GM19238 (cell line): ENCODE results near the gene OCA2.

ENCODE experiments used
- DNase-seq: peaks from one replicate; pipeline ENCODE4 v3.0.0; 2011; ENCODE audit warnings: low spot score; ENCODE audit not compliant: insufficient read length

OCA2 gene

DNA sequence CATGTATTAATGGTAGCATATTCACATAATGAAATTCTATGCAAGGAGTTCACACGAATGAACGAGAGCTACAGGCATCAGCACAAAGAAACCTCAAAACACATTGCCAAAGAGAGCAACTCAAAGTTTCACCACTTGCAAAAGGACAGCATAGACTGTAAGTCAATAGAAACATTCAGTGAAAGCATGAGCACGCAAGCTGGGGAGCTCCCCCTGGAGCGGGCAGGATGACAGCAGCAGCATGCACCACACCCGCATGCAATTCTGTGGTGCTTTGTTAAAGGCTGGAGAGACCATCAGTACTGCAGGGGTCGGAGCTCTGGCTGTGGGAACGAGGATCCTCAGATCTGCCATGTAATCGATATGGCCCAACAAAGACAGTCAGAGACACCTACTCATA lies 18.7 kb downstream of the OCA2 start:
- DNase-seq = no peak

DNA sequence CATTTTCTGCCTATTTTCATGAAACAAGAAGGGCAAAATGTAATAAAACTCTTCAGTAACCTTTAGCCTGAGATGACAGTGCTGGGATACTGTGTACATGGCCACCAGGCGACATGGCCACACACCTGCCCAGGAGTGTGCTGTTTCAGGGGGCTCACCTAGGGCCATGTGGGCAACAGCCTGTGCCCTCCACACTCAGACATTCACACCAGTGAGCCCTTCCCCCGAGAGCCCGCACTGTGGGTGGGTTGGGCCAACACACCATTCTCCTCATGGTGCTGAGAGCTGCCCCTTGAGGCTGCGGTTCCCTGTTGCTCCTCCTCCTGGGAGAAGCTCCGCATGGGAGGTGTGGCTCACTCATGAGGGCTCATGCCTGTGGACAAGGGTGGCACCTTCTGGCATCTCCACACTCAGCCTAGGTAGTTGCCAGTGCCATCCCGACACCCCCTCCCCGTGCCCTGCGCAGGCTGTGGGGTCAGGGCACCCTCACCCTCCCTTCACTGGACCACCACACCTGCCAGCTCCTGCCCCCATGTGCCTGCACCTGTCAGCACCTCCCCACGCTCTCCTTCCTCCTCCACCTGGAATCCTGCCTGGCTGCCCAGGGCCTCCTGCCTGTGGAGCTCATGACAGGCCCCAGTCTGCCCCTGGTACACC lies 19.7 kb downstream of the OCA2 start:
- DNase-seq = no peak

DNA sequence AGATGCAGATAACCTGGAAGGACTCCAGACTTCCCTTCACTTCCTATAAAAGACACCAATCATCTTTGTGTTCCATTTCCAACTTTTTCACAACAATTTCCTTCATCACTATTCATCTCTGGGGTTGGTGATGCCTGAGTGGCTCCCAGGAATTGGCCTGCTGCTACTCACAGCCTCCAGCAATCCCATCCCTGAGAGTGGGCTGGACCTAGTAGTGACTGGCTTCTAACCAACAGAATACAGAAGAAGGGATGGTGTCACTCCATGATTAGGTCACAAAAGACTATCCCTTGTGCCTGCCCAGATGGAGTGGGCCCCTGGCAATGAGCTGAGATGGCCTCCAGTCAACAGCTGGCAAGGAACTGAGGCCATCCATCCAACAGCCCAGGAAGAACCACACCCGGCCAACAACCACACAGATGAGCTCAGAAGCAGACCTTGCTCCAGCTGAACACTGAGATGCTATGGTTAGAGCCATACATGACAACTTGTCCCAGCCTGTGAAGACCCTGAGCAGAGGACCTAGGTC lies 20.9 kb downstream of the OCA2 start:
- DNase-seq = no peak

DNA sequence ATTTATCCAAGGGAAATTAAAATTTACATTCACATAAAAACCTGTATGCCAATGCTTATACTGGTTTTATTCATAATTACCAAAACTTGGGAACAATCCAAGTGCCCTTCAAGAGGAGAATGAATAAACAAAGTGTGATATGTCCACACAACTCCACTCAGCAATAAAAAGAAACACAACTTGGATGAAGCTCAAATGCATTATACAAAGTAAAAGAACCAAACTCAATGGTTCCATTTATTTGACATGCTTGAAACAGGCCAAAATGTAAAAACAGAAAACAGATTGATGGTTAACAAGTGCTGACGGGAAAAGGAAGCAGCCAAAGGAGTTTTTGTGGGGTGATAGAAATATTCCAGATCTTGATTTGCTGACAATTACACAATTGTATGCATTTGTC lies 23.5 kb downstream of the OCA2 start:
- no peak for DNase-seq

DNA sequence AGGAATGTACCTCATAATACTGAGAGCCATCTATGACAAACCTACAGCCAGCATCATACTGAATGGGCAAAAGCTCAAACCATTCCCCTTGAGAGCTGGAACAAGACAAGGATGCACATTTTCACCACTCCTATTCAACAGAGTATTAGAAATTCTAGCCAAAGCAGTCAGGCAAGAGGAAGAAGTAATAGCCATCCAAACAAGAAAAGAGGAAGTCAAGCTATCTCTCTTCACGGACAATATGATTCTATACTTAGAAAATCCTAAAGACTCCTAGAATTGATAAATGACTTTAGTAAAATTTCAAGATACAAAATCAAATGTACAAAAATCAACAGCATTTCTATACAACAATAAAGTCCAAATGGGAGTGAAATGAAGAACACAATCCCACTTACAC lies 30.2 kb downstream of the OCA2 start:
- no peak for DNase-seq

DNA sequence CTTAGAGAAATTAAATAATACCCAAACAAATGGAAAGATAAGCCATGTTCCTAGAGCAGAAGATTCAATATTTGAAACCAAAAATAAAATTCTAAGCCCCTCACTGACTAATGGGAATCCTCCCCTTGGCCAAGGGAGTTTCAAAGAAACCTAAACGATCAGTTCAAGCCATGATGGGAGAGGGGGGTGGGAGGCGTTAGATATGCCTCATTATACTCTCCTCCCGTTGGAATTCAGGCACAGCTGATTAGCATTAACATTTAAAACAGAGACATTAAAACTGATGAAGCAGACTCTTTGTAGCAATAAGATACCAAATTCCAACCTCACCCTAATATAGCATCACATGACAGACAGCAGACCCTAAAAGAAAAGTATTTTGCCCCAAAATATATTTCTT lies 32.9 kb downstream of the OCA2 start:
- no peak for DNase-seq

DNA sequence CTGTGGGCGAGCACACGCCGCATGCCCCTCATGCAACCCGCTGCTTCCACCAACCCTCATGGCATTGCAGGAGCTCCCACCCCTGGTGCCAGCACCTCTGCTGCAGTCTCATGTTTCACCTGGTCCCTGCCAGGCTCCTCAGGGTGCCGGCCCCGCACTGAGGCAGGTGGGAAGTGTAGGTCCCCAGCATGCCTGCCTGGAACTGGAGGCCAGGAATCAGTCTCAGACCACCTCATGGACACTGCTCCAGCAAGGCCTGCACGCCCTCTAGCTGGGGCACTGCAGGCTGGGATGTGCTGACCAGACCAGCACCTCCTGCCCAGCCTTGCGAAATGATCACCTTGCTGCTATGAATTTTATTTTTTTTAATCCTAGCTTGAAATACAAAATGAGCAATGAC lies 39.1 kb downstream of the OCA2 start:
- DNase-seq = no peak

DNA sequence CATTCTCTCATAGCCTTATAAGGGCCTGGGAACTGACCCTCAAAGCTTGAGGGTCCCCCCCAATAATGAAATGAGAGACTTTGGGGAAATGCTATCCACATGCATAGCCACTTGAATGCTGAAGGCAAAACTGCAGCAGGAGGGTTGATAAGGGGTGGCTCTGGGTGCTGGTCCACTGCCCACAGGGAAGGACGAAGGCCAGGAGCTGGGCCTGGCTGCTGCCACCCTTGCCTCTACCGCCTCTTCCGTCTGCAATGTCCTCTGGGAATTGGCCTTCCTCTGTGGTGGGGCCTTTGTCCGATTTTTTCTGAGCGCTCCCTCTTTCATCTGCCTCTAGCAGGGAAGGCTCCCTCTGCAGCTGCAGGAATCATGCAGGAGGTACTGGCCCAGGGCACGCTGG lies 41.0 kb downstream of the OCA2 start:
- no peak for DNase-seq

DNA sequence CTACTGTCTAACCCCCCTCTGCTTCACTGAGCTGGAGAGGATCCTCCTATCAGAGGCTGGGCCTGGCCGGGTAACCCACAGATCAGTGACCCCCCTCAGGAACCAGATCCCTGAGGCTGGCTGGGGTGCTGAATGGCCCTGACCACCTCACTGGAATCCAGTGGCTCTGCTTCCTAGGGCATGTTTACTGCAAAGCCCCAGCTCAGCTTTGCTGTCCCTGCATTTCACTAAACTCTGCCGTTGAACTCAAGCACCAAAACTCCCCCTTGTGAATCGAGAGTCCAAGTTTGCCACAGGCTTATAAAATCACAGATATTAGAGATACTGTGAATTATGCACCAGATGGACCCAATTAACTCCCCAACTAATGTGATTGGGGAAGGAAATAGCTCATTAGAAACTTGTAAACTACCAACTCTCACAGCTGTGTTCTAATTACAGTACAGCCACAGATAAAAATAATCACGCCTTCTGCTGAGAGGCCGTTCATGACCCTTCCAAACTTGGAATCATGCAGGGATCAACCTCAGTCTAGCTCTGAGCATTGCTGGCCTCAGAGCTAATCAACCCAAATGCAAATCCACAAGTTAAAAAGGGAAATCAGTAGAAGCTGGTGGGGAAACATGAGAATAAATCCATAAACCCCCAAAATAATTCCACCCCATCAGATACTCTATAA lies 47.0 kb downstream of the OCA2 start:
- DNase-seq = no peak

DNA sequence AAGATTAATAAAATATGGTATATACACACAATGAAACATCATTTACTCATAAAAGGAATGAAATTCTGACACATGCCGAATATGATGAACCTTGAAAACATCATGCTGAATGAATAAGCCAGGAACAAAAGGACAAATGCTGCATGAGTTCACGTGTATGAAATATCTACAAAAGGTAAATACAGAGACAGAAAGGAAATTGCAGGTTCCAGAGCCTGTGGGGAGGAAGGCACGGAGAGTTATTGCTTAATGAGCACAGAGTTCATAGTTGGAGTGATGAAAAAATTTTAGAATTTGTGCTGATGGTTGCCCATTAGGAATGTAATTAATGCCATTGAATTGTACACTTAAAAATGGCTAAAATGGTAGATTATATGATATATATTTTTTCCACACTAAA lies 49.5 kb downstream of the OCA2 start:
- no peak for DNase-seq

DNA sequence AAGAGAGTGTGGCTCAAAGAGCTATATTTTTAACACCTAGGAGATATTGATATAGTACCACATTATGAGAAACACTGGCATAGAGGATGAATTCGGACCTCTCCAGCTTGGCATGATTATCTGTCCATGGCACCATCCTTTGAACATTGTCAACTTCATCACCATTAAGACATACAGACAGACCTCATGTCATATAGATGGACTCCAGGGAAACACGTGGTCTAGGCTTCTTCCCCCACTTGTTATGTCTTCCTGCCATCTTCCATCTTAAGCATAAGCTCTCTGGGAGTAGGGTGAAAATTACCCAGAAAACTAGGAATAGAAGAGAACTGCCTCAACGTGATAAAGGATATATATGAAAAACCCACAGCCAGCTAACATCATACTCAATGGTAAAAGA lies 51.8 kb downstream of the OCA2 start:
- no peak for DNase-seq

DNA sequence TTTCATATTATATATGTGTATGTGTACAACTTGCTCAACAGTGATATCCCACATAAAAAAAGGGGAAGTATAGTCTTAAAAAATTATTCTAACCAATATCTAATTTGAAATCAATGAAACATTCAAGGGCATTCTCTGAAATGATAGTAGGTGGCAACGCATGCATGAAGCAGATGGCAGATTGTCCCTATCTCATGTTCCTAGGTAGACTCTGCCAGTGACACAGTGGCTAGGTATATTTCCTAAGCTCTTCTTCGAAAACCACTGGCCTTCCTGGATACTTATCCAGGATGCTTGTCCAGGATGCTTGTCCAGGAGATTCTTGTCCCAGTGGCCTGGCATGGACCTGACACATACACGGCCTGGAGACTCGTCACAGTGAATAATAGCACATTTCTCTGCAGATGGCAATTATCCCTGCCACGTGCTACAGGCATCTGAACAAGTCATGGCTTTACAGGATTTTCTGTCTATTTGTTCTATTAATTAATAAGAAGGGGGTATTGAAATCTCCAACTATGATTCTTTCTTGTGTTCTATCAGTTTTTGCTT lies 54.9 kb downstream of the OCA2 start:
- DNase-seq = no peak

DNA sequence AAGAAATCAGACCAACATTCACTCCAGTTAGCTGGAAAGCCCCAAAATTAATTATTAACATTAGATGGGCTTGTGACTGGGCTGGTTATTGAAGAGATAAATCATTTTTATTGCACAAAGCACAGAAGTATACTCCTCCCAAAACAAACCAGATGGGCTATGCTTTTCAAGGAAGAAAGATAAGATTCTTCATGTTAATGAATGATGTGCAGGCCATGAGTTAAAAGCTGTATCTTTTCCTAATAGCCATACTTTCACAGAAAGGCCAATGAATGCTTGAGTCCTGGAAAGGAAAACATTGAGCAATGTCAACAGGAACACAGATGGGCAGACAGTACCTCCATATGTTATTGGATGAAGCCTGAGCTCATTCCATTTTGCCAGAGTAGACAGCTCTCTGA lies 55.4 kb downstream of the OCA2 start:
- no peak for DNase-seq

DNA sequence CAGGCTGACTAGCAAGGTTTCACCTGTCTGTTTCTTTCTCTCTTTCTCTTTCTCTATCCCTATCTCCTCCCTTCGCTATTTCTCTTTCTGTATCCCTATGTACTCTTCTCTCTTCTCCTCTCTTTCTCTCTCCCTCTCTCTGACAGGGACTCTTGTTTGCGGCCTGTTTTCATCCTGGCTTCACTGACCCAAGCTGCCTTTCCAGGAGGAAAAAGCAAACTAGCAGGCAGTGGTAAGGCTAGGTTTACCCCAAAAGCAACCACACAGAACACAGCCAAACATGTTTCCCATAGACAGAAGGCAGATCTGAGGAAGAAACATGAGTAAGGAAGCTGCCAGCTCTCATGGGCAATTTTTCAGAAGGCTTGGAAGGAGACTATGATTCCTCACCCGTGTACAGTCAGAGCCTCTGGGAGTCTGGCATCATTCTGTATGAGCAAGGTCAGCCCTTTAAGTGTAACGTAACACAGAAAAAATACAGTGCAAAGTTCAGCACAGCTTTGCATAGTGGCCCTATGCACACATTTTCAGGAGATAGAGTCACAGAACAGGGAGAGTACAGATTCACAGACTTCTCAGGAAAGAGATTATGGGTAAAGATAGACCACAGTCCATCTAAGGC lies 61.0 kb downstream of the OCA2 start:
- no peak for DNase-seq

DNA sequence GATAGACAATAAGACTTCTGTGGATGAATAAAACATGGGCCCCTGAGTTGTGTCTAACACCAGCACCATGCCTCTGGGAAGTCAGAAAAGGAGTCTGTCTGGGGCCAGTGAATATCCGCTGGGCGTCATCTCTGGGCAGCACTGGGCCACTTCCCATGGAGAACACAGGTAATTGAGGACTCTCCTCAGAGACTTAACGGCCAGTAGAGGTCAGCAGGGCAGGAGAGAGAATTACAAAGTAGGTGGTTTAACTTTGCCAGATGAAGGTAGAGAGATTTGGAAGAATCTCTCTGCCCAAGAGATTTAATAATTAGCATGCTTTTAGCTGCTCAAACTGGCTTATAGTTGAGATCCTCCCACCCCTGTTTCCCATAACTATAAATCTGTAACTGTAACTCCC lies 65.7 kb downstream of the OCA2 start:
- DNase-seq = no peak

DNA sequence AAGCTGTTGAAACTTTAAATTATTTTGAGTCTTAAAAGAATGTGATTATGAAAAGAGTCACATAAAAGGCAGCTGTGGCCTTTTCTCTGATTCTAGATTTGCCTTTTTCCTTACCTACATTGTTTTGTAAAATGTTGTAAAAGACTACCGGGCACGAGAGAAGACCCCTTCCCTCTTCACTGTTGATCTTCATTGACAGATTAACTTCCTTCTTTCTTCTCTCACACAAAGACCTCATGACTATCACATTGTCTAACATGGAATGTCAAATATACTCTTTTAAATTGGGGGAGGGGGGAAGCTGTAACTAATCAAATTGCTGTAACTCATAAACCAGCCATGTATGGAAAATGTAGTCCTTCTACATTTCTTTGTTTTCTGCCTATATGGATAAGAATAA lies 68.3 kb downstream of the OCA2 start:
- DNase-seq = no peak

DNA sequence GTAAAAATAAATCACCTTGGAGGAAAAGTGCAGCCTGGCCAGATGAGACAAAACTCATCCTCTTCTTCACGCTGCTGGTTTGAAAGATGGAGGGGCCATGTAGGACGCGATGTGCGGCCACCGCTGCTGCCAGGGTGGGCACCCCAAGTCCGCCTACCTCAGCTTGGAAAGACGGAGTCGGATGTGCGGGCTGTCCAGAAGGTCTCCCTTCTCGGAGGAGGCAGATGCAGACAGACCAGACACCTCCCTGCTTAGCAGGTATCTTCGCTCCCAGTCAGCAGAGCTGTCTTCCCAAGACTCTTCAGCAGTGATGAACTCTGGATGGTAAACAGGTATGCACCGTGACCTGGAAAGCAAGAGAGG lies 71.4 kb downstream of the OCA2 start:
- no peak for DNase-seq

DNA sequence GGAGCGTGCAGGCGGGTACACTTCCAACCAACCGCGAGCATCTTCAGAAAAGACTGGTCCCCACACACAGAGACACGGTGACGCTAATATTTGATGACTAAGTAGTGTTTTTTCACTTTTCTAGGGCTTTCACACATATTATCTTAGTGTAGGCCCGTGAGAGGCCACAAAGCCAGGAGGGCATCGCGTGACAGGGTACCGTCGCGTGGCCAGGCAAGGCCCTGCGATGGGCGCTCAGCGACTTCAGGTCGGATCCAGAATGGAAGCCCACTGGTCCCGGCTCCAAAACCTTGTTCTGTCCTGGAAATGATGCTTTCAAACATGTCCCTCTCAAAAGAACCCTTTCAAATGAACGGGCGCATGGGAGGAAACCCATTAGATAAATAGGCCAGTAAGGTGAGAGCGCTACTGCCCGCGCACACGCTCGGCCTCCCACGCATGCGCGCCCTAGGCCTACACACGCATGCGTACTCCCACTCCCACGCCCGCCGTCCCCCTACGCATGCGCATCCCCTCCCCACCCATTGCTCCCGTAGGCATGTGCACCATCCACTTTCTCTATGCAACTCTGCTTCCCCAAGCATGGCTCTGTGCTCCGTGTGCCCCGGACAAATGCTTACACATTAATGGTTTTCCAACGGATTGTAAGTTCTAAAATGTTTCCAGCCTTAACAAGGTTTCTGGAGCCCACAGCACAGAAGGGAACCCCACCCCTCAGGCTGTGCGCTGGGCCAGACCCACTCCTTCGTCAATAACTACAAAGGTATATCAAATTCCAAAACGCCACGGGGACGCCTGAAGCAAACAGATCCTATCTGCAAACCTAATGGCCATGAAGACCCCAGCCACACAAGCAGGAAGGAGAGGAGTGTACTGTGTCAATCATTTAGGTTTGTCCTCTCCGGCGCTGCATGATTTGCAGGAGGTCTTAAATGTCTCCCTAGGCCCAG lies 72.1 kb downstream of the OCA2 start:
- no peak for DNase-seq

DNA sequence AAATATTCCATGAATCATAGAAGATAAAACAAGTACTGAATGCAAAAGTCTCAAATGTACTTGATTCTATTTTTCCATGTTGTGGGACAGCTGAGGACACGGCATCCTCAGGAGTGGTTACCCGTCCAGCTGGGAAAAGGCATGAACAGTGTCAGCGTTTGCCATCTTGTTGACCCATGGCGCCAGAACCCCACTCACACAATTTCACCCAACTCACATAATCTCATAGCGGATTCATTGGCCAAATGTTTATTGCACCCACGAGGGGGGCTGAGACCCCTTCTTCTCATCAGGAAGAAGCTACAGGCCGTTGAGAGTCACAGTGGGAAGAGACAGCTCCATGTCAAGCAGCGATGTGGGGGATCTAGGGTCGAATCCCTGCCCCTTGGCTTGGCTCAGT lies 72.9 kb downstream of the OCA2 start:
- DNase-seq = no peak

DNA sequence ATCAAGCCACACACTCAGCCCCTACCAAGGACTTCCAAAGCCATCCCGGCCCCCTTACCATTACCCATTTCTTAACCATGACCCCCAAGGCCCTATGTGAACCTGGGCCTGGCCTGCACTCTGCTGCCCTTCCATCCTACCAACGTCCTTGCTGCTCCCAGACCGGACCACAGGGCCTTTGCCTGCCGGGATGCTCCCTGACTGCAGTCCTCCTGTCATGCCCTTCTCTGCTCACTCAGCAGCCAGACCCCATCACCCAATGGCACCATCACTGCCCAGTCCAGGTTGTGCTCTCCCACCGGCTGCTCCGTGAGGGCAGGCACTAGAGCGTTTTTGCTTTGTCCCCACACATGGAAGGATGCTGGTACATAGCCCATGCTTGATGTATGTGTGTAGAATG lies 73.7 kb downstream of the OCA2 start:
- DNase-seq = no peak

DNA sequence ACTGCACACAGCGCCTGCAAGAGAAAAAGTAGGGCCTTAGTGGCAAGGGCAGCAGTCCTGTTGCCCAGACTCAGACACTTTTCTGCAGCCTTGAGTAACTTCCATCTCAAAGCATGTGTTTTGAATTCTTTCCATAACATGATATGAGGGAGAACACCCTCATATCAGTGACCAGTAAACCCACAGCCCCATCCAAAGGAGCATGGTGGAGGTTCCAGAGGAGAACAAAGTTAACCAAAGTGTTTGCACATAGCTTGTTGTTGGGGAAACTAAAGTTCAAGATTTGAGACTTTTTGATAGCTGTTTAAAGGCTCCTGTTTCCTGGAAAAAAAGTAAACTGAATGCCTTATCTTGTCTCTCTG lies 74.2 kb downstream of the OCA2 start:
- DNase-seq = no peak
